ENCODE measurements around the gene TMEM244.
"Not testable (repeated sequence)": the region's sequence is repeated elsewhere in the genome, so short reads cannot be mapped to it uniquely, and the experiment has no call there.

TMEM244 gene

GRCh38 chr6:129867403-129867802 is 6.3 kb upstream of the TMEM244 start:
- DNase-seq (ENCODE audit: low read depth in 2 of 3, low spot score in 1 of 3) = no peak

- DNase-seq (ENCODE audit: low read depth in 2 of 3, low spot score in 1 of 3) = no peak
Measured at GRCh38 chr6:129866688-129867087, 5.6 kb upstream of the TMEM244 start.

- no peak for DNase-seq (ENCODE audit: low read depth in 2 of 3, low spot score in 1 of 3)
Measured at GRCh38 chr6:129866256-129866655, 5.1 kb upstream of the TMEM244 start.

GRCh38 chr6:129865013-129865412 is 3.9 kb upstream of the TMEM244 start:
- no peak for DNase-seq (ENCODE audit: low read depth in 2 of 3, low spot score in 1 of 3)

GRCh38 chr6:129863664-129864063 is 2.5 kb upstream of the TMEM244 start:
- DNase-seq (ENCODE audit: low read depth in 2 of 3, low spot score in 1 of 3) = no peak

- no peak for DNase-seq (ENCODE audit: low read depth in 2 of 3, low spot score in 1 of 3)
Measured at GRCh38 chr6:129859524-129859923, 1.6 kb downstream of the TMEM244 start.

- DNase-seq (ENCODE audit: low read depth in 2 of 3, low spot score in 1 of 3) = no peak
Measured at GRCh38 chr6:129857838-129858237, 3.3 kb downstream of the TMEM244 start.

- no peak for DNase-seq (ENCODE audit: low read depth in 2 of 3, low spot score in 1 of 3)
Measured at GRCh38 chr6:129853996-129854711, 7.0 kb downstream of the TMEM244 start.

GRCh38 chr6:129852257-129852858 is 8.8 kb downstream of the TMEM244 start:
- DNase-seq (ENCODE audit: low read depth in 2 of 3, low spot score in 1 of 3) = no peak

GRCh38 chr6:129849456-129849855 is 11.7 kb downstream of the TMEM244 start:
- no peak for DNase-seq (ENCODE audit: low read depth in 2 of 3, low spot score in 1 of 3)

GRCh38 chr6:129846761-129847160 is 14.4 kb downstream of the TMEM244 start:
- DNase-seq (ENCODE audit: low read depth in 2 of 3, low spot score in 1 of 3) = no peak

GRCh38 chr6:129845696-129846095 is 15.4 kb downstream of the TMEM244 start:
- no peak for DNase-seq (ENCODE audit: low read depth in 2 of 3, low spot score in 1 of 3)

GRCh38 chr6:129844118-129844891 is 16.8 kb downstream of the TMEM244 start:
- DNase-seq (ENCODE audit: low read depth in 2 of 3, low spot score in 1 of 3) = no peak

- DNase-seq (ENCODE audit: low read depth in 2 of 3, low spot score in 1 of 3) = no peak
Measured at GRCh38 chr6:129843573-129843972, 17.5 kb downstream of the TMEM244 start.

- DNase-seq (ENCODE audit: low read depth in 2 of 3, low spot score in 1 of 3) = no peak
Measured at GRCh38 chr6:129842881-129843409, 18.2 kb downstream of the TMEM244 start.

GRCh38 chr6:129842137-129842536 is 19.0 kb downstream of the TMEM244 start:
- no peak for DNase-seq (ENCODE audit: low read depth in 2 of 3, low spot score in 1 of 3)

- DNase-seq (ENCODE audit: low read depth in 2 of 3, low spot score in 1 of 3) = not testable (repeated sequence)
Measured at GRCh38 chr6:129839562-129839961, 21.6 kb downstream of the TMEM244 start.

GRCh38 chr6:129835691-129836090 is 25.4 kb downstream of the TMEM244 start:
- DNase-seq (ENCODE audit: low read depth in 2 of 3, low spot score in 1 of 3) = no peak

- DNase-seq (ENCODE audit: low read depth in 2 of 3, low spot score in 1 of 3) = no peak
Measured at GRCh38 chr6:129832299-129832698, 28.8 kb downstream of the TMEM244 start.

GRCh38 chr6:129828229-129828628 is 32.9 kb downstream of the TMEM244 start:
- no peak for DNase-seq (ENCODE audit: low read depth in 2 of 3, low spot score in 1 of 3)

- no peak for DNase-seq (ENCODE audit: low read depth in 2 of 3, low spot score in 1 of 3)
Measured at GRCh38 chr6:129818251-129818650, 42.9 kb downstream of the TMEM244 start.

- no peak for DNase-seq (ENCODE audit: low read depth in 2 of 3, low spot score in 1 of 3)
Measured at GRCh38 chr6:129817821-129818220, 43.3 kb downstream of the TMEM244 start.

Measured in stimulated activated CD4-positive, alpha-beta T cell treated with anti-CD3 and anti-CD28 coated beads, Interleukin-12 subunit alpha, Interleukin-12 subunit beta, amount 100 ng/mL, for 48 hours (primary cell).